HG02943 (cell line): ENCODE results near the gene ADCY1.

Experiments
- ATAC-seq: cut with Tn5 transposase; IDR thresholded peaks from one replicate; pipeline ENCODE4 v1.9.1; 2021; ENCODE audit warnings: mild to moderate bottlenecking, low read depth, moderate library complexity; ENCODE audit not compliant: unreplicated experiment

Gene ADCY1

GRCh38 chr7:45576249-45576929, 2.2 kb downstream of the ADCY1 start:
- no peak for ATAC-seq

GRCh38 chr7:45578022-45578421, 3.9 kb downstream of the ADCY1 start:
- ATAC-seq, result no peak

- no peak for ATAC-seq
These were observed 4.3 kb downstream of the ADCY1 start for GRCh38 chr7:45578467-45578866.

DNA sequence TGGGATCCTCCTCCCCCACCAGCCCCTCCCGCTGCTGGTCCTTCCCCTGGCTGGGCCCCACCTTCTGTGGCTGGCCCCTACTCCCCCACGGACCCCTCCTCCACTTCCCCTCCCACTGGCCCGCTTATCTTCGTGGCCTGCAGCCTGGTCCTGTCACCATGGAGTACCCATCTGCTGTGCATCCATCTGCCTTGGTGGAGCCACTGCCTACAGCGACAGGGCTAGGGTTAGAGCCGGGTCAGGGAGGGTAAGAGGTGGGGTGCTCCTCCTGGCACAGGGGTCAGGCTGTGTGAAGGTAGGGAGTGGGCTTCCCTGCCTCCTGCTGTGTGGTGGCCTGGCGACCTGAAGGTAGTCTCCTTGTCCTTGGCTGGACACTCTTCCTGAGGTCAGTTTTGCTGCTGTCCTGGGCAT, 5.2 kb downstream of the ADCY1 start:
- ATAC-seq, result no peak

- no peak for ATAC-seq
These were observed 6.1 kb downstream of the ADCY1 start for GRCh38 chr7:45580053-45580872.

DNA sequence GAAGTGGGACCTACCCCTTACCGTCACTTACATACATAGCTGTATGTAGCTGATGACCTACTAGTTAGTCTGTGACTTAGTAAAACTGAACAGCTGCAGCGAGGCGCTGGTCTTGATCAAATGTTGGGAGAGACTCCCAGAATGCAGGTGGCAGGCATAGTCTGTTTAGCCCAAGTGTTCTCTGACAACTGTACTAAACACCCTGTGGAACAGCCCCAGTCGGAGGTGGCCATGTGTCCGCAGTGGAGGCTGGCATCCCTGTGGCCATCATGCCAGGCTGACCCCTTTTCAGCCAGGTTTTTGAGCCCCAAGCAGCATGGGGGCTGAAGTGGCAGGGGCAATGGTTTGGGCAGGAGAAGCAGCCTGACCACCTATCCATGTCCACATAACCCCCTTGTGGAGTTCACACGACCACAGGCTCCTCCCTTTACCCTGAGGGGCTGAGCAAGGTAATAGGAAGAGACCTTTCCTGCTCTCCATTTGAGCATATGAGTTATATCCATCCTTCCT, 7.2 kb downstream of the ADCY1 start:
- ATAC-seq, result no peak

GRCh38 chr7:45582136-45582749, 8.1 kb downstream of the ADCY1 start:
- no peak for ATAC-seq

- no peak for ATAC-seq
These were observed 8.7 kb downstream of the ADCY1 start for GRCh38 chr7:45582868-45583277.

DNA sequence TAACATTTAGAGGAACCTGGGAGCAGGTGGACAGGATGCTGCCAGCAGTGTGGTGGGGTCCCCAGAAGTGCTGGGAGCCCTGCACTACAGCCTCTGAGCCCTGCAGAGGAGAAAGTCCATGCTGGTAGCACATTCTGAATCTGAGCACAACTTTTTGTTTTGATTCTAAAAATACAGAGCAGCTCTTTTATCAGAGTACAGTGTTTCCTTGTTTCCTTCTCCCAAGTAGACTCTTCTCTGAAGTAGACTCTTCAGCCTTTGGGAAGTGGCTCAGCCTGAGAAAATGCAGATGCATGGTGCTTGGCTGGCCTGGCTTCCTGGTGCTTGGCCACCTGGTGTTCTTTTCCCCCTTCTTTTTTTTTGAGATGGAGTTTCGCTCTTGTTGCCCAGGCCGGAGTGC, 9.1 kb downstream of the ADCY1 start:
- ATAC-seq, result no peak

DNA sequence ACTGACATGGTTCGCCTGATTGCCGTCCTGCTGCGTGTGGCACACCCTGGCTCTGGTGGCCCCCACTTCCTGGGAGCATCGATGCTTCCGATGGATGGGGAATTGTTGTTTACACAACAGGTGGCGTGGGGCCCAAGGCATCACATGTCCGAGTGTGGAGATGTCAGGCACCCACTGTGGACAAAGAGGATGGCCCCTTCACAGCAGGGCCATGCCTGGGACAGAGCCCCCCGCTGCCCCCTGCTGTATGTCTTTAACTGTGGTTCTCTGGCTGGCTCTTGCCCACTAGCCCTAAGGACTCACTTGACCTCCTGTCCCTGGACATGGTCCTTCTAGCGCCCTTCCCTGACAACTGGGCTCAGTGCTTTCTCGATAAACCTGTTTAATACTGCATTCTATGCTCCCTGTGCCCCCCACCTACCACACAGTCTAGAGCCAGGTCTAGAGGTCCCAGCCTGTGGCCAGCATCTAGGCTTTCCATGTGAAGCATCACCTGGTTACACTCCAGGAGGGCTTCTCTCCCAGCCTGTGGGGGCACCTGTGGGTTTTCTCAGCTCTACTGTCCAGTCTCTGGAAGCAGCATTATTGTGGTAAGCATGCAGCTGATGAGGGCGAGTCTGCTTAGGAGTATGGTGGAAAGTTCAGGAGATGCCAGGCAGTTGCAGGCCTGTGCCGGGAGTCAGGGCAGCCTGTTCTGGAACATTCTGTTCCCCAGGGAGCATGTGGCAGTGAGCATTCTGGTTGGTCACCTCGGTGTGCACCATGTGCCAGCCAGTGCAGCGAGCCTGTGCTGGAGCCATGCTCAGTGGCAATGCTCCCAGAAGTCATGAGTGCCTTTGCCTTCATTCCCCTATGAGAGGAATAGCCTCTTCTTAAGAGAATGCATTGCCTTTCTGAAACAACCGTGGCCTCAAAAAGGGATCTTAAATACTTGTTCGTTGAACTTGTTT, 10.4 kb downstream of the ADCY1 start:
- ATAC-seq, result no peak

DNA sequence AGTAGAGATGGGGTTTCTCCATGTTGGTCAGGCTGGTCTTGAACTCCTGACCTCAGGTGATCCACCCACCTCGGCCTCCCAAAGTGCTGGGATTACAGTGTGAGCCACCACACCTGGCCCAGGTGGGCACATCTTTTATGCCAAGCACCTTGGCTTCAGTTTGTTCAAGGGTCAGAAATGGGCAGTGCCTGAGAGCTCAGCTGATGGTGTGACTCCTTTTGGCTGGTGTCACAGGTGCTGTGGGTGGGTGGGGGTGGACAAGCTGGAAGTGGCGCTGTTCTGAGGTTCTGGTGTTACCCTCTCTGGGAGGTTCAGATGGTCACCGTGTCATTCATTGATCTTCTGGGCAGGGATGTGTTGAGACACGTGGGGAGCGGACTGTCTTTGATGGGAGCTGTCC, 11.5 kb downstream of the ADCY1 start:
- no peak for ATAC-seq

GRCh38 chr7:45586542-45587520, 12.7 kb downstream of the ADCY1 start:
- no peak for ATAC-seq

GRCh38 chr7:45588466-45588865, 14.3 kb downstream of the ADCY1 start:
- no peak for ATAC-seq

DNA sequence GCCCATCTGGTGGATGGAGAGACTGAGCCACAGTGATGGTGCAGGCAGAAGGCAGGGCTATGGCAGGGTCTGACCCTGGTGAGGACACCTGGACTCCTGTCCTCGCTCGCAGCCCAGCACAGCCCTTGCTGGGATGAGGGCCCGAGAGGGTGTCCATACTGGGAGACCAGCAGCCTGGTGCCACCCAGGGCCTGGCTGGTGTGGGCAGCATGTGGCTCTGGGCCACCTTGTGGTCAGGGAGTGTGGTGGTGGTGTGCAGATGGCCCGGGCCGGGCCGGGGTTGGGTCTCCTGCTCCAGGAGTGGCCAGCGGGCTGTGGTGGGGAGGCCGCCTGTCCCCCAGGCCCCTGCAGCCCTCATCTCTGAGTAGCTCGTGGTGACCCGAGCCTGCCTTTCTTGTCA, 14.9 kb downstream of the ADCY1 start:
- no peak for ATAC-seq

DNA sequence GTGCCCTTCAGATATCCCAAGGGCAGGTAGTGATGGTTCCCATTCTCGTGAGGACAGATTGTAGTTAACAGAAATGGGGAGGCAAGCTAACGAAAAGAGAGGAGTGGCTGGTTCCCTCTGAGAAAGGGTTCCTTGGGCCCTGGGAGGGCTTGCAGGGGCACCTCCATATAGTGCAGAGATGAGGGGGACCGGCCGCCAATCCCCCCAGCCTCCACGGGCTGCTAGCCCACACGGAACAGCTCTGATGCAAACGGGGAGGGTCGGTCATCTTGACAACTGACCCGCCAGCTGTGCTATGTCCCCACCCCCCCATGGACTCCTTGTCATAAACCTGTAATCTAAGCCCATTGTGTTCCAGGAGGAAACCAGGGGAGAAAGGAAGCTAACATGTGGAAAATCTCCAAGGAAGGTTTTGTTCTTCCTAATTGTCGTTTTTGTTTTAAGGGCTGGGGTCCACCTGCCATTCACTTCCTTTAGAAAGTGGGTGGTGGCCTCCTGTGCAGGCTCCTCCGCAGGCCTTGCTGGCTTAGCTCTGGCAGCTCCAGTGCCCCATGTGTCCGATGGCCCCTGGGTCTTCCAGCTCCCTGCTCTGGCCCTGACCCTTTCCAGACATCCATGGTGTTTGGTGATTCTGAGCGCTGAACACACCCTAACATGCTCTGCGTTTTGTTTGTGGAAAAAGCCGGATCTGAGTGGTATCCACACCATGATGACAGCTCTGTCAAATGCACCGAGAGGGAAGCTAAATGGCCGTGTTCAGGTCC, 15.9 kb downstream of the ADCY1 start:
- no peak for ATAC-seq

DNA sequence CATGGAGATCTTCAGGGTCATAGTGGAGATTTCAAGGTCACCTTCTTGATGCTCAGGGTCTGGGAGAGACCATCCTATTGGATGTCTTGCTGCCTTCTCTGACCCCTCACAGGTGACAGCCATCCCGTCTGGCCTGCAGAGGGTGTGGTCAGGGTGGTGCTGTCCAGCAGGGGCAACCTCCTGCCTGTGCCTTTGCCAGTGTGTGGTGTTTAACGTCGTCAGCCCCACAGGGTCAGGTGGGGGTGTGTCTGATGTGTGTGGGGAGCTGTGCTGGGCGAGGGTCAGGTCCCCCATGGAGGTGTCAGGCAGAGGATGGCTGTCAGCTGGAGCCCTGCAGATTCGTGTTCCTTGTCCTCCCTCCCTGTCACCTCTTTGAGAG, 16.5 kb downstream of the ADCY1 start:
- ATAC-seq, result no peak

GRCh38 chr7:45591101-45591906, 17.1 kb downstream of the ADCY1 start:
- ATAC-seq, result no peak
